ENCODE data around the gene ITGAD. TPM values are rescaled to one million over a fixed set of nuclear protein-coding genes. Genes with fewer than 3 reads are reported as not detected.

The ITGAD gene
- total and polyA plus RNA-seq, 2 of the 13 experiments (the other 11 are each of a cell fraction or from before 2014, with no cell fraction given), result not detected

DNA sequence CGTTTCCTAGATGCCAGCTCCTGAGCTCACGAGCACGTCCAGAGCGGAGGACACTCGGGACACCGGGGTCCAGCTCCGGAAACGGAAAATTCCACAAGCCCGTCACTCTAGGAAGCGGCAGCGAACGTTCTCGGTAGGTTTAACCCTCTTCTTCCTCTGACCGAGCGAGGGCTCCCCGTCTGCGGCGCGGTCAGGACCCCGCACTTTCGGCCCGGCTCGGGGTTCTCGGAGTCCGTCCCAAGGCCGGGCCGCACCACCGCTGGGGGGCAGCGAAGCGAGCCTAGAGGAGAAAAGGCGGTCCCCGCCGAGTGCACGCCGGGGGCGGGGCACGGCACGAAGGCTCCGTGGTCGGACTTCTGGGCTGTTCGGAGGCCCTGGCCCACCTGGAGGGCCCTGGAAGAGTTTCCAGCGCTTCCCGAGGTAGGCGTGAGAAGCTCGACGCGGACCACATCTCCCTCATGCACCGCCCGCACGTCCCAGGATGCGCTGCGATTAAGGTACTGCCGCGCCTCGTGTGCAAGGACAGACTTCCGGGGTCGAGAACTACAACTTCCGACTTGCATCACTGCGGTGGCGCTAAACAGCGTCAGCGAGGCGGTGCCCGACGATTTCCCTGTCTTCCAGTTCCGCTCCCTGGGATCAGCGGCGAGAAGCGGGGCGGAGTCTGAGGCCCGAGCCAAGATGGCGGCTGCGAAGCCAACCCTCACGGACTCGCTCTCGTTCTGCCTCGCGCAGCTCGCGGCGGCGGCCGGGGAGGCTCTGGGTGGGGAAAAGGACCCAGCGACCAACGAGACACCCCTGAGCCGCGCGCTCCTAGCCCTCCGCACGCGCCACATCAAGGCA is 65.9 kb downstream of the ITGAD start, which contains the start of gene ARMC5 (continued):
- TF ChIP-seq, protein P1, sequence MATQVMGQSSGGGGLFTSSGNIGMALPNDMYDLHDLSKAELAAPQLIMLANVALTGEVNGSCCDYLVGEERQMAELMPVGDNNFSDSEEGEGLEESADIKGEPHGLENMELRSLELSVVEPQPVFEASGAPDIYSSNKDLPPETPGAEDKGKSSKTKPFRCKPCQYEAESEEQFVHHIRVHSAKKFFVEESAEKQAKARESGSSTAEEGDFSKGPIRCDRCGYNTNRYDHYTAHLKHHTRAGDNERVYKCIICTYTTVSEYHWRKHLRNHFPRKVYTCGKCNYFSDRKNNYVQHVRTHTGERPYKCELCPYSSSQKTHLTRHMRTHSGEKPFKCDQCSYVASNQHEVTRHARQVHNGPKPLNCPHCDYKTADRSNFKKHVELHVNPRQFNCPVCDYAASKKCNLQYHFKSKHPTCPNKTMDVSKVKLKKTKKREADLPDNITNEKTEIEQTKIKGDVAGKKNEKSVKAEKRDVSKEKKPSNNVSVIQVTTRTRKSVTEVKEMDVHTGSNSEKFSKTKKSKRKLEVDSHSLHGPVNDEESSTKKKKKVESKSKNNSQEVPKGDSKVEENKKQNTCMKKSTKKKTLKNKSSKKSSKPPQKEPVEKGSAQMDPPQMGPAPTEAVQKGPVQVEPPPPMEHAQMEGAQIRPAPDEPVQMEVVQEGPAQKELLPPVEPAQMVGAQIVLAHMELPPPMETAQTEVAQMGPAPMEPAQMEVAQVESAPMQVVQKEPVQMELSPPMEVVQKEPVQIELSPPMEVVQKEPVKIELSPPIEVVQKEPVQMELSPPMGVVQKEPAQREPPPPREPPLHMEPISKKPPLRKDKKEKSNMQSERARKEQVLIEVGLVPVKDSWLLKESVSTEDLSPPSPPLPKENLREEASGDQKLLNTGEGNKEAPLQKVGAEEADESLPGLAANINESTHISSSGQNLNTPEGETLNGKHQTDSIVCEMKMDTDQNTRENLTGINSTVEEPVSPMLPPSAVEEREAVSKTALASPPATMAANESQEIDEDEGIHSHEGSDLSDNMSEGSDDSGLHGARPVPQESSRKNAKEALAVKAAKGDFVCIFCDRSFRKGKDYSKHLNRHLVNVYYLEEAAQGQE (IDR thresholded peaks at IDR 0.05; ENCODE audit: borderline replicate concordance in 1 of 2, low read depth in 1 of 2, low read length in 2 of 2), result peak in 1 of 2 experiments; percentile 56; a peak in 1 of 4 replicates
- no peak for TF ChIP-seq MATR3 (CRISPR knock-in tag; IDR thresholded peaks at IDR 0.05)
- TF ChIP-seq MEIS2 (CRISPR knock-in tag; IDR thresholded peaks at IDR 0.05), result peak; percentile 71
- TF ChIP-seq, protein P2, sequence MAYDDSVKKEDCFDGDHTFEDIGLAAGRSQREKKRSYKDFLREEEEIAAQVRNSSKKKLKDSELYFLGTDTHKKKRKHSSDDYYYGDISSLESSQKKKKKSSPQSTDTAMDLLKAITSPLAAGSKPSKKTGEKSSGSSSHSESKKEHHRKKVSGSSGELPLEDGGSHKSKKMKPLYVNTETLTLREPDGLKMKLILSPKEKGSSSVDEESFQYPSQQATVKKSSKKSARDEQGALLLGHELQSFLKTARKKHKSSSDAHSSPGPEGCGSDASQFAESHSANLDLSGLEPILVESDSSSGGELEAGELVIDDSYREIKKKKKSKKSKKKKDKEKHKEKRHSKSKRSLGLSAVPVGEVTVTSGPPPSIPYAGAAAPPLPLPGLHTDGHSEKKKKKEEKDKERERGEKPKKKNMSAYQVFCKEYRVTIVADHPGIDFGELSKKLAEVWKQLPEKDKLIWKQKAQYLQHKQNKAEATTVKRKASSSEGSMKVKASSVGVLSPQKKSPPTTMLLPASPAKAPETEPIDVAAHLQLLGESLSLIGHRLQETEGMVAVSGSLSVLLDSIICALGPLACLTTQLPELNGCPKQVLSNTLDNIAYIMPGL (CRISPR knock-in tag; IDR thresholded peaks at IDR 0.05; ENCODE audit: borderline replicate concordance in 1 of 2, low read depth in 1 of 2), result peak; percentile 90 to 98
- TF ChIP-seq, protein P3, sequence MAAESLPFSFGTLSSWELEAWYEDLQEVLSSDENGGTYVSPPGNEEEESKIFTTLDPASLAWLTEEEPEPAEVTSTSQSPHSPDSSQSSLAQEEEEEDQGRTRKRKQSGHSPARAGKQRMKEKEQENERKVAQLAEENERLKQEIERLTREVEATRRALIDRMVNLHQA (CRISPR knock-in tag; IDR thresholded peaks at IDR 0.05), result no peak
- TF ChIP-seq, protein P4, sequence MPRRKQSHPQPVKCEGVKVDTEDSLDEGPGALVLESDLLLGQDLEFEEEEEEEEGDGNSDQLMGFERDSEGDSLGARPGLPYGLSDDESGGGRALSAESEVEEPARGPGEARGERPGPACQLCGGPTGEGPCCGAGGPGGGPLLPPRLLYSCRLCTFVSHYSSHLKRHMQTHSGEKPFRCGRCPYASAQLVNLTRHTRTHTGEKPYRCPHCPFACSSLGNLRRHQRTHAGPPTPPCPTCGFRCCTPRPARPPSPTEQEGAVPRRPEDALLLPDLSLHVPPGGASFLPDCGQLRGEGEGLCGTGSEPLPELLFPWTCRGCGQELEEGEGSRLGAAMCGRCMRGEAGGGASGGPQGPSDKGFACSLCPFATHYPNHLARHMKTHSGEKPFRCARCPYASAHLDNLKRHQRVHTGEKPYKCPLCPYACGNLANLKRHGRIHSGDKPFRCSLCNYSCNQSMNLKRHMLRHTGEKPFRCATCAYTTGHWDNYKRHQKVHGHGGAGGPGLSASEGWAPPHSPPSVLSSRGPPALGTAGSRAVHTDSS (CRISPR knock-in tag; conservative IDR thresholded peaks at IDR 0.05), result no peak; the same call in 1 of the 2 replicates
- TF ChIP-seq, protein P5, sequence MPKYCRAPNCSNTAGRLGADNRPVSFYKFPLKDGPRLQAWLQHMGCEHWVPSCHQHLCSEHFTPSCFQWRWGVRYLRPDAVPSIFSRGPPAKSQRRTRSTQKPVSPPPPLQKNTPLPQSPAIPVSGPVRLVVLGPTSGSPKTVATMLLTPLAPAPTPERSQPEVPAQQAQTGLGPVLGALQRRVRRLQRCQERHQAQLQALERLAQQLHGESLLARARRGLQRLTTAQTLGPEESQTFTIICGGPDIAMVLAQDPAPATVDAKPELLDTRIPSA (CRISPR knock-in tag; IDR thresholded peaks at IDR 0.05; ENCODE audit: borderline replicate concordance), result no peak
- TF ChIP-seq MTF2 (CRISPR knock-in tag; IDR thresholded peaks at IDR 0.05; ENCODE audit: borderline replicate concordance), result no peak; the same call in 1 of the 2 replicates
- TF ChIP-seq AGO2 (optimal IDR thresholded peaks at IDR 0.05; ENCODE audit: low read depth, low read length), result peak; percentile 89
- peak; percentile 86 for TF ChIP-seq HDAC2 (CRISPR knock-in tag; IDR thresholded peaks at IDR 0.05)
- TF ChIP-seq KLF9 (CRISPR knock-in tag; IDR thresholded peaks at IDR 0.05; ENCODE audit: low read depth), result peak; percentile 59; the same call in 1 of the 2 replicates
- no peak for TF ChIP-seq CCAR2 (optimal IDR thresholded peaks at IDR 0.05; ENCODE audit: low read depth, low read length)
- peak; percentile 94 for TF ChIP-seq ZSCAN21 (CRISPR knock-in tag; IDR thresholded peaks at IDR 0.05; ENCODE audit: borderline replicate concordance)
- TF ChIP-seq ZNF563 (CRISPR knock-in tag; IDR thresholded peaks at IDR 0.05), result peak; percentile 65; the same call in 1 of the 2 replicates
- TF ChIP-seq, protein P6, sequence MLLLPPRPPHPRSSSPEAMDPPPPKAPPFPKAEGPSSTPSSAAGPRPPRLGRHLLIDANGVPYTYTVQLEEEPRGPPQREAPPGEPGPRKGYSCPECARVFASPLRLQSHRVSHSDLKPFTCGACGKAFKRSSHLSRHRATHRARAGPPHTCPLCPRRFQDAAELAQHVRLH (CRISPR knock-in tag; IDR thresholded peaks at IDR 0.05; ENCODE audit: borderline replicate concordance, low read depth), result peak; percentile 15; the same call in 1 of the 2 replicates
- peak; percentile 63; the same call in 1 of the 2 replicates for TF ChIP-seq ZNF253 (CRISPR knock-in tag; IDR thresholded peaks at IDR 0.05; ENCODE audit: borderline replicate concordance)
- peak; percentile 93; the same call in 2 of the 3 replicates for TF ChIP-seq MXI1 (IDR thresholded peaks at IDR 0.05; ENCODE audit: borderline replicate concordance, low read depth, low read length)
- TF ChIP-seq, protein P7, sequence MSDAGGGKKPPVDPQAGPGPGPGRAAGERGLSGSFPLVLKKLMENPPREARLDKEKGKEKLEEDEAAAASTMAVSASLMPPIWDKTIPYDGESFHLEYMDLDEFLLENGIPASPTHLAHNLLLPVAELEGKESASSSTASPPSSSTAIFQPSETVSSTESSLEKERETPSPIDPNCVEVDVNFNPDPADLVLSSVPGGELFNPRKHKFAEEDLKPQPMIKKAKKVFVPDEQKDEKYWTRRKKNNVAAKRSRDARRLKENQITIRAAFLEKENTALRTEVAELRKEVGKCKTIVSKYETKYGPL (CRISPR knock-in tag; IDR thresholded peaks at IDR 0.05), result no peak

Data from HepG2 (cell line).